ENCODE measurements around the gene NOTCH3. TPM values are rescaled to one million over a fixed set of nuclear protein-coding genes. Genes with fewer than 3 reads are reported as not detected.

NOTCH3 gene
- total RNA-seq, 1 experiment from 2014 or later, result 0.14 TPM

DNA sequence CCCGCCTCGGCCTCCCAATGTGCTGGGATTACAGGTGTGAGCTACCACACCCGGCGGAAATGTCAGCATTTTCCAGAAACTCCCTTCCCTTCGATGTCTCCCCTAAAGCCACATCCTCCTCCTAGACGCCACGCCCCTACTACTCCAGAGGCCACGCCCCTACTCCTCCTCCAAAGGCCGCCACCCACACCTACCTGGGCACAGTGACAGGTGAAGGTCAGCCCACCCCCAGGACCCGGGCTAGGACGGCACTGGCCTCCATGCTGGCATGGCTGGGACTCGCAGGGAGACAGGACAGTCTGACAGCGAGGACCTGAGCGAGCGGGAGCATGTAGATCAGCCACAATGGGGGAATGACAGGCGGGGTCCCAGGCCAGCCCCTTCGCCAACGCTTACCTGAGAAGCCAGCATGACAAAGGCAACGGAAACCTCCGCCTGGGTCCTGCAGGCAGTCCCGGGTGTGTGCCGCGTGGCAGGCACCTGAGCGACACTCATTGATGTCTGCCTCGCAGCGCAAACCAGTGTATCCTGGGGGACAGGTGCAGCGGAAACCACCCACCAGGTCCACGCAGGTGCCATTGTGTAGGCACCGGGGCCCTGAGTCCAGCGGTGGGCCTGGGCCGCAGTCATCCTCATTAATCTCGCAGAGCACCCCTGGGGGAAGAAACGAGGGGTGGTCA lies 22.0 kb downstream of the NOTCH3 start:
- no peak for DNase-seq (ENCODE audit: low read depth)
- in situ Hi-C loops (cut with HindIII; ENCODE audit: low pct_unique_long_range_greater_than_20kb, low sequenced_read_pairs), result no loop called here

DNA sequence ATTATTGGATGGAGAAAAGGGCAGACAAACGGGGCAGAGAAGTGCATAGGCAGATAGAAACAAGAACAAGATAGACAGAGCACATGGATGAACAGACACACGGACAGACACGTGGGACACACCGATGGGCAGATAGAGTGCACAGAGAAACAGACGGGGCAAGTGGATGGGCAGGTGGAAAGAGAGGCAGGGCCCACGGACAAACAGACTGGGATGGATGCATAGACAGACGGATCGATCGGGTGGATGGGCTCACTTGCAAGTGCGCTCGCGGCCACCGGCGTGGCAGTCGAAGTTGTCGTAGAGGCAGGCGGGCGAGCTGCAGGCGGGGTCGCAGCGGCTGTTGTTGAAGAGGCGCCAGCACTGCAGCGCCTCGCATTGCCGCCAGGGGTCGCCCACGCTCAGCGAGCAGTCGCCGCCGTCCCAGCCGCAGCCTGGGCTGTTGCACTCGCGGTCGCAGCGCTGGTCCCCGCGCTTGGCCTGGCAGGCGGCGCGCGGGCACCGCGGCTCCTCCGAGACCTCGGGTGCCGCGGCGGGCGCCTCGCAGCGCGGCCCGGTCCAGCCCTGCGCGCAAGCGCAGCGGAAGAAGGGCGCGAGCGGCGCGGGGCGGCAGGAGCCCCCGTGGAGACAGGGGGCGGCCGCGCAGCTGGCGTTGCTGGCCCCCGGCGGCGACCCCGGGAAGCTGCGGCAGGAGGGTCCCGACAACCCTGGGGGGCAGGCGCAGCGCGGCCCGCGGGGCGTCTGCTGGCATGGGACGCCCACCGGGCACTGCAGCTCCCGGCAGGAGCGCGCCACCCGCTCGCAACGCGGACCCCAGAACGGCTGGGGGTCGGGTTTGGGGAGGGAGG lies 23.3 kb downstream of the NOTCH3 start:
- peak; percentile 77 for DNase-seq (ENCODE audit: low read depth)
- in situ Hi-C loops (cut with HindIII; ENCODE audit: low pct_unique_long_range_greater_than_20kb, low sequenced_read_pairs), result no loop called here

DNA sequence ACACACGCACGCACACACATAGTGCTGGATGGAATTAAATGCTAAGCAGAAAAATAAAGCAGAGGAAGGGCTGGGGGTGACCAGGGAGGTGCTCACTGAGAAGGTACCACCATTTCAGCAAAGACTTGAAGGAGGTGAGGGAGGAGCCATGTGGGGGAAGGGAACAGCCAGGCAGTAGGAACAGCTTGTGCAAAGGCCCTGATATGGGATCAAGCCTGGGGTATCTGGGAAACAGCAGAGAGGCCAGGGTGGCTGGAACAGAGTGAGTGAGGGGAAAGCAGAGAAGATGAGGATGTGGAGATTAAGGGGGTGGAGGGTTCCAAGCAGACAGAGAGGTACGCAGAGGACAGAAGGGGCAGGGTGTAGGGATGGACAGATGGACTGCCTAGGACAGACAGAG lies 25.2 kb downstream of the NOTCH3 start:
- no peak for DNase-seq (ENCODE audit: low read depth)
- in situ Hi-C loops (cut with HindIII; ENCODE audit: low pct_unique_long_range_greater_than_20kb, low sequenced_read_pairs), result no loop called here

DNA sequence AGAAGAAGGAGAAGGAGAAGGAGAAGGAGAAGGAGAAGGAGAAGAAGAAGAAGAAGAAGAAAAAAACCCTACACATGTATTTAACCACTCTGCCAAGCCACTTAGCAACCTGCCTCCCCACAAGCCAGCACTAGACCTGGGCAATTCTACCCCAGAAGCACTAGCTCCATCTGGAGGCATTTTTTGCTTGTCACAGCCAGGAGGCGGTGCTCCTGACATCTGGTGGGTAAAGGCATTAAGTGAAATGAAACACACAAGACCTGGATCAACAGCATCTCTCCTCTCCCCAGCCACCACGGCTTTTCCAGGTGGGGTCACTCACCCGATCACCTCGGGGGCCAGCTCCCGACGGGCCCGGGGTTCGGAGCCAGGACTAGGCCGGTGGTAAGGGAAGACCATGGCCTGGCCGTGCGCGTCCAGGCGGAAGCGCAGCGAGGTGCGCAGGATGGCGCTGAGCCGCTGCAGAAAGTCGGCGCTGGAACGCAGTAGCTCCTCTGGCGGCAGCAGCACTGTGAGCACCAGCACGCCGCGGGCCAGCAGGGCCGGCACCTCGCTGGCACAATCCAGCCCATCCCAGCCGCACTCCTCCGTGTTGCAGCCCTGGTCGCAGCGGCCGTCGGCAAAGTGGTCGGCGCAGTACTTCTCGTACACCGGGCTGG lies 26.9 kb downstream of the NOTCH3 start:
- no peak for DNase-seq (ENCODE audit: low read depth)
- in situ Hi-C loops (cut with HindIII; ENCODE audit: low pct_unique_long_range_greater_than_20kb, low sequenced_read_pairs), result no loop called here

DNA sequence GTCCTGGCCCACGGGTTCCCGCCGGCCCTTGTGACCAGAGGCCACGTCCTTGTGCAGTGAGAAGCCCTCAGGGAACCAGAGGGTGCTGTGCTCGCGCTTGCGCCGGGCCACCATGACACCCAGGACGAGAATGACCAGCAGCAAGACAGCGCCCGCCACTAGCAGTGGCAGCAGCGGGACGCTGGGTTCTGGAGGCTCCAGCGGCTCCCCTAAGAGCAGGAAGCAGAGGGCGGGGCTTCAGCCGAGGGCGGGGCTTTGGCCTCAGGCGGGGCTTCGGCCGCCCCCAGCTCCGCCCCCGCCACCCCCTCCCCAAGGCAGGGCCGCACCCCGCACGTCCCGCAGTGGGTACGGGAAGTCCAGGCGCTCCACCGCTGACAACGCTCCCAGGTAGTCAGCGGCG lies 30.4 kb downstream of the NOTCH3 start:
- in situ Hi-C loops (cut with HindIII; ENCODE audit: low pct_unique_long_range_greater_than_20kb, low sequenced_read_pairs), result no loop called here
- no peak for DNase-seq (ENCODE audit: low read depth)

DNA sequence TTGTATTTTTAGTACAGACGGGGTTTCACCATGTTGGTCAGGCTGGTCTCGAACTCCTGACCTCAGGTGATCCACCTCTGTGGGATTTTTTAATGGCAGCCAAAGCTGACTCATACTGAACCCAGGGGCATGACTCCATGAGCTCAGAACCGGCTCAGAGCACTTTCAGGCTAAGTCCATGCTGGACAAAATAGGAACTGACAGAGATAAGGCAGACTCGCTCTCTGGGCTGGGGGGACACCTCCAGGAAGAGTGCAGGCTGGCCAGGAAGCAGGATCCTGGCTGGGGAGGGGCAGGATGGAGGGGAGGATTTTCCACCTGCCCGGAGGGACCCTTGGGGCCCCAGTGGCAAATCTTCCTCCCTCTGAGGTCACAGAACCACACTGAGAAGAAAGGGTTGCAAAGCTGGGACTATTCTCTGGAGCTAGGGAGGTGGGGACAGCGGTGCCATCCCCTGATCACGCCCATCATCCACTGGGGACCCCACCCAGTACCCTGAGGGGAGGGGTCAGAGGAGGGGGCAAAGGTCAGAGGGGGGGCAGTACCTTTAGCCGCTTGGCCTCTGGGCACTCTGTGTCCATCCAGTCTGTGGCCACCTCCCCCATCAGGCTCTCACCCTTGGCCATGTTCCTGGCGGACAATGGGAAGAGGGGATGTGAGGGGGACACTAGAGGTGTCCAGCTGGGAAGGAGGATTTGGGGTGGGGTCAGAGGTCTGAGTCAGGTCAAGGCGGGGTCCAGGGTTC lies 31.1 kb downstream of the NOTCH3 start:
- in situ Hi-C loops (cut with HindIII; ENCODE audit: low pct_unique_long_range_greater_than_20kb, low sequenced_read_pairs), result no loop called here

DNA sequence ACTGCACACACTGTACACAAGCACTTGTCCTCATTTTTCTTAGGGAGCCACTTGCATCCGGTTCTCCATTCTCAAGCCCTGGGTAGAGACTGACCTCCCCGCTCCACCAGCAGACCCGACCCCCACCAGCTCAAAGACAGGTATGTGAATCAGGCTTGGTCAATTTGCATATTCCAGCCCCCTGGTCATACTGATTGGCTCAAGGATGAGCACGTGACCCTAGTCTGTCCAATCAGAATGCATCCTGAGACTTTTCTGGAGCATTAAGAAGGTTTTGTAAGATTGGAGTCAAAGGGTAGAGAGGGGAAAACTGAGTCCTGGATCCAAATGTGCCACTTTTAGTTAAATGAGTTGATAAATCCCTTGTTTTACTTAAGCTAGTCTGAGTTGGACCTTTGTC lies 34.1 kb downstream of the NOTCH3 start:
- in situ Hi-C loops (cut with HindIII; ENCODE audit: low pct_unique_long_range_greater_than_20kb, low sequenced_read_pairs), result no loop called here
- no peak for DNase-seq (ENCODE audit: low read depth)

More for the DNA sequence above, 31.1 kb downstream of the NOTCH3 start:
- DNase-seq (ENCODE audit: low read depth), result no peak

DNA sequence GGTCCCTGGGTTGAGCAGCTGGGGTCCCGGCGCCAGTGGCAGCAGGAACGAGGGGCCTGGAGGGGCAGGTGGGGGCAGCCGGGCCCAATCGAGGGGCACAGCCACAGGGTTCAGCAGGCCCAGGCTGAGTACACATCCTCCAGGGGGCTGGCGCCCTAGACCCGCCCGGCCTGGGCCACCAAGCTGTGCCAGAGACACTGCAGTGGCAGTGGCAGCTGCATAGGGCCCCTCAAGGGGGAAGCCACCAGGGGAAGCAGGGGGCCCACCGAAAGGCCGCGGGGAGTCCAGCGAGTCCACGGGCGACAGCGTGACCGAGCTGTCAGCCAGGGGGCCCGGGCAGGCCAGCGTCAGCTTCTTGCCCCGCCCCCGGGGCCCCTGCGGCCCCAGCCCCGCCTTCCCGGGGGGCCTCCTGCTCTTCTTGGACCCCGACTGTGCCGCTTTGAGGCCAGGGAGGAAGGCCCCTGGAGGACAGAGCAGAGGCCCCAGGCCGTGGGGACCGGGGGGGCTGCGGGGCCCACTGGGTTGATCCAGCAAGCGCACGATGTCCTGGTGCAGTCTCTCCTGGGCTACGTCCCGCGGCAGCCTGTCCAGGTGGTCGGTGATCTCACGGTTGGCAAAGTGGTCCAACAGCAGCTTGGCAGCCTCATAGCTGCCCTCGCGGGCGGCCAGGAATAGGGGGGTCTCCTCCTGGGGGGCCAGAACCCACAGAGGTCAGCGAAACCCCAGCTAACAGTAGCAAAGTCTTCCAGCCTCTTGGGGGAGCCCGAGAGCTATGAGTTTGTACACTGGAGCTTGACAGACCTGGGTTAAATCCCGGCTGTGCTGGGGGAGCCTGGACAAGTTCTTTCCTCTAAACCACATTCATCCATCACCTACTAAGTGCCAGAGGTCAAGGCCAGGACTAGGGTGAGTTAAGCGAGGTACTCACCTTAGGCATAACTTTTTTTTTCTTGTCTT lies 39.5 kb downstream of the NOTCH3 start:
- in situ Hi-C loops (cut with HindIII; ENCODE audit: low pct_unique_long_range_greater_than_20kb, low sequenced_read_pairs), result no loop called here
- DNase-seq (ENCODE audit: low read depth), result no peak

DNA sequence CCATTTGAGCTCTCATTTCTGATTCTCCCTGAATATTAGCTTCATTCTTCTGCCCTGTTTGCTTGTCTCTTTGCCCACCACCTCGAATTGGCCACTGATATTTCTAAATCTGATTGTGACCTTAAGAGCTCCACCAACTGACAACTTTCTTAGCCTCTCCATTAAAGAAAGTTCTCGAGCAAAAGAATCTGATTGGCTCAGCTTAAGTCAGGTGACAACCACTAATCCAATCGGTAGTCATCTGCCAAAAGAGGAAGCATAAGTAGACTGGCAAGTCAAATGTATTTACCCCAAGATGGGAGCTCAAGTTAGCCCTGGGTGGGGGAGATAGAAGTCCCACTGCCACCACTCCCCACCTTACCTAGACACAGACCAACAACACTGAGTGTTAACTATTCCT lies 41.5 kb downstream of the NOTCH3 start:
- in situ Hi-C loops (cut with HindIII; ENCODE audit: low pct_unique_long_range_greater_than_20kb, low sequenced_read_pairs), result no loop called here
- DNase-seq (ENCODE audit: low read depth), result no peak

DNA sequence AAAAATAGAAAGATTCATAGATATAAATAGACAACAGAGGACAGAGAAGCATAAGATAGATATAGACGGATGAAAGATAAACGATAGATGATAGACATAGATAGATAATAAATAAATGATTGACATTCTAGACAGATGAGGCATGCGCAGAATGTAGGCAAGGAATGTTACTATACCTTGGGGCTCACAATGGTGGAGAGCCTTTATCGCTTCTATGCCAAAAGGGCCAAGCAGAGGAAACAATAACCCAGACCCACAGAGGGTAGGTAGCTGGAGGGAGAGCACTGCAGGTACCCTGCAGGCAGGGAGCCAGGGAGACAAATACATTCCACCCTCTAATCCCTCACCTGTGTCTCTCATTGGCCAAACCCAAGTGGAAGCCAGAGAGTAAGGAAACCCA lies 44.4 kb downstream of the NOTCH3 start:
- in situ Hi-C loops (cut with HindIII; ENCODE audit: low pct_unique_long_range_greater_than_20kb, low sequenced_read_pairs), result no loop called here
- DNase-seq (ENCODE audit: low read depth), result no peak

DNA sequence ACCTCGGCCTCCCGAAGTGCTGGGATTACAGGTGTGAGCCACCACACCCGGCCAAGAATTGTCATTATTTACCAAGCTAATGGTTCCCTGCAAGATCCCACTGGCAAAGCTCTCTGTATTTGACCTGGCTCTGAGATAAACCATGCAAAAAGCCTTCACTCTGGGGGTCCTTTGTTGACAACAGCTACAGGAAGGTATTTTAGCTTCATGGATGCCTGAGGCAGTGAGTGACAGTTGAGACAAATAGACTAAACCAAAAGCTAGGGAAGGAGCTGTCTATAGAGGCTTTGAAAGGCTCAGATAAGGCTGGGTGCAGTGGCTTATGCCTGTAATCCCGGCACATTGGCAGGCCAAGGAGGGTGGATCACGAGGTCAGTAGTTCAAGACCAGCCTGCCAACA lies 45.5 kb downstream of the NOTCH3 start:
- DNase-seq (ENCODE audit: low read depth), result no peak
- in situ Hi-C loops (cut with HindIII; ENCODE audit: low pct_unique_long_range_greater_than_20kb, low sequenced_read_pairs), result no loop called here

DNA sequence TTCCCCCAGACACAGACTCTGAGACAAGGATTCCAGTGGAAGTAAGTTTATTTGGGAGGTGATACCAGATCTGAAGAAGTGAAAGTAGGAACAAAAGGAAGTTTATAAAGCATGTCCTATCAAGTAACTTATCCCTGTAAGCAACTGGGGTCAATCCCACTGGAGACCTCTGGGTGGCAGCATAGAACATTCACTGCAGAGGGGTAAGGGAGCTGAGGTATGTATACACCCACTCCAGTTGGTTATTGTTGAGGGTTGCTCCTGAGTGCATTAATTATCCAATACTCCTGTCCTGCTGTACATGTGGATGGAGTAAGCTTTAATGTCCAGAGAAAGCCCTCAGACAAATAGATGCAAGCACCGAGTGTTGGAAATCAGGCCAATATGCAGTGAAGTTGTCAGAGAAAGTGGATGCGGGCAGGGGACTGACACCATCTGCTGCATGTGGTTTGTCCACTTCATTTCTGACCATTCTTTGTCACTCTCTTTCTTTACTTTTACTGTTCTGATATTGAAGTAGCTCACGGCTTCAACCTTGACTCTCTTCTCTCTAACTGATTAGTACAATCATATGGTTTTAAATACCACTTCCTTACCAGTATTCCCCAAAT lies 46.7 kb downstream of the NOTCH3 start:
- in situ Hi-C loops (cut with HindIII; ENCODE audit: low pct_unique_long_range_greater_than_20kb, low sequenced_read_pairs), result no loop called here
- peak; percentile 49 for DNase-seq (ENCODE audit: low read depth)

DNA sequence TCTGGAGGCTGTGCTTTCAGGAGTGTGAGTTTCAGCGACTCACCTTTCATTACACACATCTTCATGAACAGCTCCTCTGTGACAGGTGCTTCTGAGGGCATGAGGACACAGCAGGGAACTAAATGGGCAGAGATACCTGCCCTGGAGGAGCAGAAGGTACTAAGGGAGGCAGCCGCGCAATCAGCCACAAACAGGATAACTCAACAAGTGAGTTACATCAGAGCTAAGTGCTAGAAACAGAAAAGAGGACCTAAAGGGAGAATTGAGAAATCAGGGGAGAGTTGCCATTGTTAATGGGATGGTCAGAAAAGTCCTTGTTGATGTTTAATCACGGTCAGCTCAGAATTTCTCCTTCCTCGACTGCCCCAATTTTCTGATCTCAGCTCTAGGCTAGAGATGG lies 51.1 kb downstream of the NOTCH3 start:
- in situ Hi-C loops (cut with HindIII; ENCODE audit: low pct_unique_long_range_greater_than_20kb, low sequenced_read_pairs), result no loop called here
- DNase-seq (ENCODE audit: low read depth), result no peak

DNA sequence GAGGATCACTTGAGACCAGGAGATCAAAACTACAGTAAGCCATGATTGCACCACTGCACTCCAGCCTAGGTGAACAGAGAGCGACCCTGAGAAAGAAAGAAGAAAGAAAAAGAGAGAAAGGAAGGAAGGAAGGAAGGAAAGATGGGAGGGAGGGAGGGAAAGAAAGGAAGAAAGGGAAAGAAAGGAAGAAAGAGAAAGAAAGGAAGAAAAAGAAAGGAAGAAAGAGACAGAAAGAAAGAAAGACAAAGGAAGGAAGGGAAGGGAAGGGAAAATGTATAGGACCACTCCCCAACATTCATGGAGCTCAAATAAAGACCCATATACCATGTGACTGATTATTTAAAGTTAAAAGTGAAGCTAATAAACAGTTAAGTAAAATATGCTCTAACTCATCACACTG lies 53.7 kb downstream of the NOTCH3 start:
- no peak for DNase-seq (ENCODE audit: low read depth)
- in situ Hi-C loops (cut with HindIII; ENCODE audit: low pct_unique_long_range_greater_than_20kb, low sequenced_read_pairs), result no loop called here

DNA sequence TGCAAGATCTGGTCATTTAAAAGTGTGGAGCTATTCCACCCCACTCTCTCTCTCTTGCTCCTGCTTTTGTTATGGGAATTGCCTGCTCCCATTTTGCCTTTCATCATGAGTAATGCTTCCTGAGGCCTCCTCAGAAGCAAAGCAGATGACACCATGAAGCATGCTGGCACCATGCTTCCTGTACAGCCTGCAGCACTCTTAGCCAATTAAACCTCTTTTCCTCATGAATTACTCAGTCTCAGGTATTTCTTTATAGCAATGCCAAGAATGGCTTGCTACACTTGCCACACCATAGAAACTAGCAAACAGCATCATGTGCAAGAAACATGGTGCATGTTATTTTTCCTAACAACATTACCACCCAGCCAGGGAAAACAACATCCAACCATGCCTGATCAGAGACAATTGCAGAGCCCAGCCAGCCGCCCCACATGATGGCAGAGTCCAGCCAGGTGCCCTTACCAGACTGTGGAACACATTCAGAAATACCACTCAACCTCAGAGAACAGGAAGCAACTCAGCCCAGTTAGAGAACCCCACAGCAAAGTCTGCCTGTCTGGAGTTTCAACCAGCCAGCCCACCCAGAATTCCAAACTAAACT lies 56.6 kb downstream of the NOTCH3 start:
- no peak for DNase-seq (ENCODE audit: low read depth)
- in situ Hi-C loops (cut with HindIII; ENCODE audit: low pct_unique_long_range_greater_than_20kb, low sequenced_read_pairs), result no loop called here

DNA sequence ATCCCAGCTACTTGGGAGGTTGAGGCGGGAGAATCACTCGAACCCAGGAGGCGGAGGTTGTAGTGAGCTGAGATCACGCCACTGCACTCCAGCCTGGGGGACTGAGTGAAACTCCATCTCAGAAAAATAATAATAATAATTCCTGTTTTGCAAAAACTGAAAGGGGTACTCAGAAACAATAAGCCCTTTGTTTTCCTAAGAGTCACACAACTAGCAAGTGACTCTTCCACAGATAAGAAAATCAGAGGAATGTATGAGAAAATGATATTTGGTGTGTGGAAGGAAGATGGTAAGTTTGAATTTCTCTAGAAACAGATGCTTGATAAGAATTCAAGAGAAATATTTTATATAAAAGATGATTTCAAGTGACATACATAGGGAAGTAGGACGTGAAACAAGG lies 58.5 kb downstream of the NOTCH3 start:
- DNase-seq (ENCODE audit: low read depth), result no peak
- in situ Hi-C loops (cut with HindIII; ENCODE audit: low pct_unique_long_range_greater_than_20kb, low sequenced_read_pairs), result no loop called here

DNA sequence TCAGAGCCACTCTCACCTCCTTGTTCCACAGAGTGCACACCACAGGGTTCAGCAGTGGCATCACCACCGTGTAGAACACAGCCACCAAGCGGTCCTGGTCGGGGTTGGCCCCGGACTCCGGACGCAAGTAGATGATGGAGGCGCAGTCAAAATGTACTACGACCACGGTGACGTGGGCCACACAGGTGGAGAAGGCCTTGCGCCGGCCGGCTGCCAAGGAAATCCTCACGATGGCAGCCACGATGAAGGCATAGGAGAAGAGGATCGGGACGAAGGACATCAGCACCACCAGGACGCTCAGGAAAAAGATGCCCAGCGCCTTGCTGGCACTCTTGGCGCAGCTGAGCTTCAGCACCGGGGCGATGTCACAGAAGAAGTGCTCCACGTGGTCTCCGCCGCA lies 59.7 kb downstream of the NOTCH3 start:
- no peak for DNase-seq (ENCODE audit: low read depth)
- in situ Hi-C loops (cut with HindIII; ENCODE audit: low pct_unique_long_range_greater_than_20kb, low sequenced_read_pairs), result no loop called here
